HPDE6-E6E7 (cell line): ENCODE data around the gene KANSL1L.
"Not testable (repeated sequence)": the region's sequence is repeated elsewhere in the genome, so short reads cannot be mapped to it uniquely, and the experiment has no call there.

Experiments used
- DNase-seq: peaks from one replicate; pipeline ENCODE4 v3.0.0; 2011; ENCODE audit warnings: missing footprints; ENCODE audit errors: extremely low spot score

Gene KANSL1L

DNA sequence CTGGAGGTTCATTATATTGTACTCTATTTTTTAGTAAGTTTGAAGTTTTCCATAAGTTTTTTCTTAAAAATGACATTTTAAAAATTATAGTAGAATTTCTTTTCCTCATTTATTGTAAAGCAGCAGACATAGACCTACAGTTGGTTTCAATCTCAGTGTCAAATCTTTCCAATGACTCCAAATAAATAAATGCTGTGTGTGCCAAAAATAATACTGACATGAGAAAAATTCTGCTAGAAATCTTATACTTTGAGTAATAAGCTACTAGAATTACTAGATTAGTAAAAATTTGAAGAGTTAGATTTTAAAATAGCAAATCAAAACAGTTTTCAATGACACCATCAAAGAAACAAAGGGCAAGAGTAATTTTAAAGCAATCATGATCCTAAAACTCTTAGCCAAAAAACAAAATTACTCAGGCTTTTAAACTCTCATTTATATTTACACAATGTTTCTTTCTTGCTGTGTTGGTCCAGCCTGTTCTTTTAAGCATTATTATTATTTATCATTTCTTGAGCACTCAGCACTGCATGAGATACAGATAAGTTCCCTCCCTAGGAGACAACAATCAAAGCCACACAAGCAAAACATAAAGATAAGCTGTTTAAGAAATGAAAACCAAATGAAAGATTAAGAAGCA, 8.3 kb upstream of the KANSL1L start:
- DNase-seq: no peak

GRCh38 chr2:210177769-210178168, 6.6 kb upstream of the KANSL1L start:
- no peak for DNase-seq

- not testable (repeated sequence) for DNase-seq
These were observed 5.9 kb upstream of the KANSL1L start for GRCh38 chr2:210177115-210177514.

DNA sequence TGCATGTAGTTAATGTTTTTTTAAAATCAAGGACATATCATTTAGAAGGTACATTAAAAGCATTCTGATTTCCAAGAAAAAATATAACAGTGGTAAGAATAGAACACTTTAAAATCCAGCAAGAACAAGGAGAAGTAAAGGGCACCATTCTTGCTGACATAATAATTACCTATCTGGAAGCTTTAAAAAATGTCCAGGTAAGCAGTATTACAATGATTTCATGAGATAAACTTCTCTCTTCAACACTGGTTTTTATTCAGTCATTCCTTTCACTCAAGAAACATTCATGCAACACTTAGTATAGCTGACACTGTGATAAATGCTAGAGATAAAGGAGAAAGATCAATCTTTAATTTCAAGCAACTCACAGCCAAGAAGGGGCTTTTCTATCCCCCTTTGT, 2.9 kb upstream of the KANSL1L start:
- DNase-seq: no peak

DNA sequence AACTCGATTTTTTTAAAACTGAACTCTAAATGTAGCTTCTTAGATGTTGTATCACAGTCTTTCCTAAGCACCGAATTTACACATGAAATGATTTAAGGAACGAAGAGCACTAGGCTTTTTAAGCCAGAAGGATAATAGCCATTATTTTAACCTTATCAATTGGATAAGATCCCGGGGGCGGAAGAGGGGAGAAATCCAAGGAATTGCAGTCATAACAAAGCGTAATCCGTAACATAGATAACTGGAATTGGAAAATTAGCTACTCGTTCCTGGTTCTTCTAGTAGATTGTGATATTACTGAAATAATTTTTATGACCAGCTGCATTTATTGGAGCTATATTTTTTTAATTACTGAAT, 988 bp upstream of the KANSL1L start:
- DNase-seq: no peak

DNA sequence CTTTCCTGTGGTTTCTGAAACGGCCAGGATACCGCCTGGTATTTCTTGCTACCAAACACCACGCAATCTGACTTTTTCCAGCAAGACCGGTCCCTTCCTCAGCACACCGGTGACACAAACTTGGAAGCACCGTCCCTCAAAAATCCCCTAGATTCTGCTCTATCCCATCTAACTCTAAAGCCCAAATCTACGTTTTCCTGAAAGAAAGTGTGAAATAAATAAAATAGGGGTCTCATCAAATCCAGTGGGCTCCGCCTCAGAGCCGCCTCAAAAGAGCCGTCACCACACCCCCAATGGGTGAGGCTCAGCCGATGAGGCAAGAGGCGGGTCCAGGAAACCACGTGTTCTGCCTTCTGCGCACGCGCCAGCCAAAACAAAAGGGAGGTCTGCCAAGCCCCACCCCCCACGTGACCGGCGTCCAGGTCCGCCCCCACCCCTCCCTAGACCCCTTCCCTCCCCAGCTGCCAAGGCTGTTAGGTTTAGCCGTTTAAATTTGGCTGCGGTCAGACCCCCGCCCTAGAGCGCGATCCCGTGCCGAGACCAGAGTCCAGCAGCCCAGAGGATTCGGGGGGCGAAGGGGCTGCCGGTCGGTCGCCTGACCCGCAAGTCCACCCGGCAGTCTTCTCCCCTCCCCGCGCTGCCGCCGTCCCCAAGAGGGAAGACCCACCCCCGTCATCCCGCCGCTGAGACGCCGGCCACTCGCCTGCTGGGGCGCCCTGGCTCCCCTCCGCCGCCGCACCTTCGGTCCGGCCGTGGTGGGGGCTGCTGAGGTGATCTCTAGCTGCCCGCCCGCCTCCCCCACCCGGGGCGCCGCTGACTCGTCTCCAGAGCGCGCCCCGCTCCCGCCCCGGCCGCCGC, 534 bp downstream of the KANSL1L start:
- DNase-seq: peak; percentile 67

GRCh38 chr2:210170196-210170445, 1.1 kb downstream of the KANSL1L start:
- DNase-seq: no peak

- DNase-seq: peak; percentile 13
These were observed 1.6 kb downstream of the KANSL1L start for GRCh38 chr2:210169516-210170195.

DNA sequence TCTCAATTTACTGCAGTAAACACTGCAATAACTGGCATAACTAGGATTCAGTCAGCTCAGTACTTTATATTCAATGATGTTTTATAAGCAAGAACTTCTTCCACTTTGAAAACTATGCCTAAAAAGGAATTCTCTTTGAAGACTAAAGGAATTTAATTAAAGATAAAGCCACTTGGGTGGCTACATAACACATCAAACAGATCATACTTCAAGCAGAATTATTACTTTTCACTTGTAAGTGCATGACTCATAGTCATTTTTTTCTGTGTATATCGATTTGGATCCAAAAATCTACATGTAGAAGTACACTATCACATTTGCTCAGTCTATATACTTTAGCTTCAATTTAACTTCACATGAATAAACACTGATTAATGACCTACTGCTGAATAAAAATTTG, 4.0 kb downstream of the KANSL1L start:
- no peak for DNase-seq

DNA sequence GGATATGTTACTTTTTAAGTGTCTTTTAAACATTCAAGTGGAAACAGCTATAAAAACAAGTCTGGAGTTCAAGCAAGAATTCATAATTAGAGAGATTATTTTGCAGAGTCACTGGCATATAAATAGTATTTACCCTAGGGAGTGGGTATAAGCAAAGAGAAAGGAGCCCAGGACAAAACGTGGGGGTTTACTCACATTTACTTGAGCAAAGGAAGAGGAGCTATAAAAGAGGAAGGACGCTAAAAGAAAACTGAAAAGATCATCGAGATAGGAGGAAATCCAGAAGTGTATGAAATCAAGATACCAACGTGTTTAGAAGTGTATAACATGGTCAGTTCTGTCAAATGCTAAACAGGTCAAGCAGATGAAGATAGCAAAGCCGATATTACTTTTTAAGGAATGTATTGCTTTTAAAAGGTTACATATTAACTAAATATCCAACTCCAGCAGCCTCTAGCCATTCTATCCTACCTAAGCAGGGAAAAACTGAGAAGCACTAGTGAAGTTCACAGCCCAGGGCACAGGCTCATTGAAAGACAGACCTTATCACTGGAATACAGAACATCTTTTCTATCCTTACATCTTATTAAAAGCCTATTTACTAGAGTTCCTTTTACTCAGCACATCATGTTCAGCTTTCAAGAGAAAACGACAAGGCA, 8.6 kb downstream of the KANSL1L start:
- no peak for DNase-seq

GRCh38 chr2:210159059-210159458, 12.2 kb downstream of the KANSL1L start:
- DNase-seq: no peak

GRCh38 chr2:210158236-210158635, 13.0 kb downstream of the KANSL1L start:
- DNase-seq: no peak

GRCh38 chr2:210157526-210157925, 13.7 kb downstream of the KANSL1L start:
- DNase-seq: no peak

- no peak for DNase-seq
These were observed 23.6 kb downstream of the KANSL1L start for GRCh38 chr2:210147614-210148013.

DNA sequence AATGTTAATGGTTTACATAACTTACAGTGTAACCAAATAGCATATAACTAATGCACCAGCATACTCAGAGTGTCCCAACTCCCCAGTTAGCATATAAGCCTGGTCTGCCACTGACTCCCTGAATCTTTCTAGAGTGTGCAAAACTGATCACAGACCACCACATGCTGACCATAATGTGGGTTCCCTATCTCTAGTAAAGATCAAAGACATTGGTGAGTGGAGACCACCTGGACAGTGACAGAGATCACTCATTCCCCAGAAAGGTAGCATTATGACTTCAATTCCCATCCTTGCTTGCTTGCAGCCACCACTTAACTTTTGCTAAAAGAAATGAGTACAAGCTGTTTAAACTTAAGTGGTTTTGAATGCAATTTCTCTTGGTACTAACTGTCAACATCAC, 39.0 kb downstream of the KANSL1L start:
- DNase-seq: no peak

DNA sequence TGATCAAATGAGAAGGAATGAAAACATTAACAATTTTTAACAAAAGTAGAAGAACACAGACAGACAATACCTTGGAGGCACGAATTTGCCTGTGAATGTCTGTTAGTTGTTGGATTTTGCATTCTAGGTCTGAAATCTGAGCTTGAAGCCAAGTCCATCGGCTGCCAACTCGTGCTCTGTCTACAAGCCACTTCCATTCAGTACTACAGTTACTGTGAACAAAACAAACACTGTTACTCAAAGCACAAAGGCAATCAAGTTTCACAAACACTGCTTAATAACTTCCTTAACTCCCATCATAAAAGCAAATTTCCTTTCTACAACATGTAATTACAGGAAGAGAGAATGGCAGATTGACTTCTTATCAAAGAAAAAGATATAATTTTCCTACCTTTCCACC, 42.2 kb downstream of the KANSL1L start:
- no peak for DNase-seq

DNA sequence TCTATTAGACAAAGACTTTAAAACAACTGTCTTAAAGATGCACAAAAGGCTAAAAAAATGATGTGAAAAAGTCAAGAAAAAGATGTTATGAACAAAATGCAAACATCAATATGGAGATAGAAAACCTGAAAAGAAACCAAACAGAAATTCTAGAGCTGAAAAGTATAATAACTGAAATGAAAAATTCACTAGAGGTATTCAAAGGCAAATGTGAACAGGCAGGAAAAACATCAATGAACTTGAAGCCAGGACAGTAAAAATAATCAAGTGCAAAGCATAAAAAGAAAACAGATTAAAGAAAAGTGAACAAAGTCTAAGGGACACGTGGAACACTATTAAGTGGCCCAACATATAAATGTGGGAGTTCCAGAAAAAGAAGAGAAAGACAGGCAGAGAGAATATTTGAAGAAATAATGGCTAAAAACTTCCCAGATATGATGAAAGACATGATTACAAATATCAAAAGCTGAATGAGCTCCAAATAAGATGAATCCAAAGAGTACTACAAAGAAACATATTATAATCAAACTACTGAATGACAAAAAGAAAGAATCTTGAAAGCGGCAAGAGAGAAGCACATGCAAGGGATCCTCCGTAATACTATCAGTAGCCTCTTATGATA, 57.5 kb downstream of the KANSL1L start:
- no peak for DNase-seq

DNA sequence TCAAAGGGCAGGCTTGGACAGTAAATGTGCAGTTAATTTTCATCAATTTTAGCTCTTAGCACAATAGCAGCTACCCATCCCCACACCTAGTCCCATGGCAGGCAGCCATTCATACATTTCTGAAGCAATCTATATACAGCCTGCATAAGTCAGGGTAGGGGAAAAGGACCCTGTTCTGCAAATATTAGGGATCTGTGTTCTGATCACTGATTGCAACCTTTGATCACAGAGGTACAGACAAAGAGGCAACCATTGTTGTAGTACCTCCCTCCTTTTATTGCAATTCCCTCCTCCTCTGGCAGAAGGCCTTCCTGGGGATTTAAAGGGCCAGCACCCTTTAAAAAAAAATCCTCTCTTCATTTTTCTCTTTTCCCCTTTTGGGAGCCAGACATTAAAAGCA, 58.3 kb downstream of the KANSL1L start:
- no peak for DNase-seq

DNA sequence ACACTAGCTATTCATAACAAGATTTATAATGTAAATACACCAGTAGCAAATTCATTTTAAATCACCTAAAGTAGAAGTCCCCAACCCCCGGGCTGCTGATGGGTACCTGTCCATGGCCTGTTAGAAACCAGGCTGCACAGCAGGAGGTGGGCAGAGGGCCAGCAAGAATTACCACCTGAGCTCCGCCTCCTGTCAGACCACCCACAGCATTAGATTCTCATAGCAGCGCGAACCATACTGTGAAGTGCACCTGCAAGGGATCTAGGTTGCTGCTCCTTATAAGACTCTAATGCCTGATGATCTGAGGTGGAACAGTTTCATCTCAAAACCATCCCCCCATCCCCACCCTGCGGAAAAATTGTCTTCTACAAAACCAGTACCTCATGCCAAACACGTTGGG, 71.3 kb downstream of the KANSL1L start:
- no peak for DNase-seq

DNA sequence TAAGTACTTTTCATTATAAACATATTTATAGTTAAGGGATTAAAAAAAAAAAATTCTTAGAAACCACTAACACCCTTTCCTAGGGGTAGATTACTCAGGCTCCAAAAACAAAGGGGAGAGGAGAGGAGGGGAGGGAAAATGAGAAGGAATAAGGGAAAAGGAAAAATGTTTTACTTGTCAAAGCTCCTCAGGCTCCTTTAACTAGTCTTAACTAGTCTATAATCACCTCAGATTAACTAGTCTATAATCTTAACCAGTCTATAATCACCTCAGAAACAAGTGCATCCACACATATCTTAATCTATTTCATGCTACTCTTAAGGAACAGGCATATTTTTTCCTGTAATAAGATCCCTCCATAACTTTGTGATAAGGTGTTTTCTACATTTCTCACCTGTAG, 76.4 kb downstream of the KANSL1L start:
- no peak for DNase-seq

DNA sequence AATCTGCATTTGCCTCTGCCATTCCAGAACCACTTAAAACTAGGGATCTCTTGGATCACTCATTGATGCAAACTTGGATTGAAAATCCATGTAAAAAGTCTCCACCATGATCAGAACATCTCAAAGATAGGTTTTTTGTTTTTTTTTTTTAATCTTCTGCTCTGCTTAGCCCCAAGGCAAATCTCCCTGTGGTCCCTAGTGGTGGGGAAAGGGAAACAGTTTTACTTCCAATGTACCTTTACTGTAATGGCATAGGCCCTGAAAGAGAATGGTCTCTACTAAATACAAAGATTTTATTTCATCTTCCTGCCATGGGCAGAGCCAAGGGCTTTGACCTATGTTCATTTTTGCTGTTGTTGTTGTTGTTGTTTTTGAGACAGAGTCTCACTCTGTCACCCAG, 78.4 kb downstream of the KANSL1L start:
- DNase-seq: no peak

- no peak for DNase-seq
These were observed 84.3 kb downstream of the KANSL1L start for GRCh38 chr2:210086930-210087329.
